HG03575 (cell line): ENCODE measurements around the gene KCNH1.

Experiments
- ATAC-seq: cut with Tn5 transposase; IDR thresholded peaks from one replicate; pipeline ENCODE4 v1.9.1; 2021; ENCODE audit not compliant: unreplicated experiment, insufficient number of reproducible peaks, low FRiP score; ENCODE audit errors: extremely low read depth

Gene KCNH1

DNA sequence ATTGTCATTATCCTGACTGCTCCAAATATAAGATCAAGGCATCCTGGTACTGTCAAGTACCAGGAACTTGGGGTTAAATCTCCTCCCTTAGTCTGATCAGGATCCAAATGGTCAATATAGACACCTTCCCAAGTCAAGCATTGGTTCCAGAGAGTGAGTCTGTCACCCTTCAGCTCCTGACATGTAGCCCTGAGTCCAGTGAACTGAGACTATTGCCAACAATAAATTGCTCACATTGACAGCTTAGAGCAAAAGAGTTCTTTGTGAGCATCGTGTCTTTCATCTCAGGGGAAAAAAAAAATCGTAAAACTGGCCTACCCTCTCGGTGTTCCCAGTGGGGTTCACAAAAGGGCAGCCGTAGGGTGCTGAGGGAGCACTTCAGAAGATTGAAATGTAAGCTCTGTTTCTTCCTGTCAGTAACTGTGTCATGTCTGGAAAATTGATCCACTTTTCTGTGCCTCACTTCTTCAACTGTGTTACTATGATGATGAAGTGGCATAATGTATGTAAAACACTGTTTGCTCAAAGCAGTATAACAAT, 228.5 kb downstream of the KCNH1 start:
- no peak for ATAC-seq

DNA sequence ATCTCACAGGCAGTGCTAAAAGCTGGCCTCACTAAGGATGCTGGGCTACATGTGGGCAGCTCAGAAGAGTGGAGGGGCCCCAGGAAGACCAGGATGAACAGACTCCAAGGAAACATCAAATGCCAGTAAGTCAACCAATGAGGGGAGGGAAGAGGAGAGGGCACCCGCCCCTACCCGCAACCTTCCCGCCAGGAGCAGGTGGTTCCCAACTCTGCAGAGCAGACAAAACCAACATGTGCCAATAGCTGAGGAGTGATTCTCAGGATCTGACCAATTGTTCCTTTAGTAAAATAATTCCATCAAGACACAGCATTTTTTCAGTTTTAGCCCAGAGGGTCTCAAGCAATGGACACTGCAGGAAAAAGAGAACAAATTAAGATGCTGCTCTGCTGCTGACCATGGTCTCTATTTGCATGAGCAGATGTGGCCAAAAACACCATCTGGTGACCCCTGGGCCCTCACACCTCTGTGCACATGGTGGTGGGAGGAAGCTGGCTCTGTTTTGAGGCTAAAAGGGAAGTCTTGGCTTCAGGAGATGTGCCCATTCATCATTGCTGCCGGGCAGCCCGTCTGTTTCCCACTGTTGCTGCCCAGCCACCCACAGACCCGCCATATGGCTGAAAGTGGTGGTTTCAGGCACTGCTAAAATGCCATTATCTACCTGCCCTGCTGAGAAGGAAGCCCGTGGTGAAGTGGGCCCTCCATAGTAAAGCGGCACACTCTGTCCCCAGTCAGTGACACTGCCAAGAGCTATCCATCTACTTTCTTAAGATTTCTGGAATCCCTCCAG, 231.8 kb downstream of the KCNH1 start:
- no peak for ATAC-seq

DNA sequence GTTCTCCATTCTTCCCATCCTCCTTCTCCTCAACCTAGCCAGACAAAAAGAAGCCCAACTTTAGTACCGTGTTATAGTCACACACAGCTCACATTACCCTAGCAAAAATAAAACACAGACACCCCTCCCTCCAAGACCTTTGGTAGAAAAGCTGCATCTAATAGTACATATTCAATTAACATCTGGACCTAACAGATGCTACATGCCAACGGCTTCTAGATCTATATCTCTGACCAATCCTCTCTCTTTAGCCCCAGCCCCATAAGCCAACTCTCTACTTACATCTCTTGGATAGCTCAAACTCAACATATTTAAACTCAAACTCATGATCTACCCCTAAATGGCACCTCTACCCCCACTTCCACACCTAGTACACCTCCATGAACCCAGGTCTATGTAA, 233.1 kb downstream of the KCNH1 start:
- no peak for ATAC-seq

DNA sequence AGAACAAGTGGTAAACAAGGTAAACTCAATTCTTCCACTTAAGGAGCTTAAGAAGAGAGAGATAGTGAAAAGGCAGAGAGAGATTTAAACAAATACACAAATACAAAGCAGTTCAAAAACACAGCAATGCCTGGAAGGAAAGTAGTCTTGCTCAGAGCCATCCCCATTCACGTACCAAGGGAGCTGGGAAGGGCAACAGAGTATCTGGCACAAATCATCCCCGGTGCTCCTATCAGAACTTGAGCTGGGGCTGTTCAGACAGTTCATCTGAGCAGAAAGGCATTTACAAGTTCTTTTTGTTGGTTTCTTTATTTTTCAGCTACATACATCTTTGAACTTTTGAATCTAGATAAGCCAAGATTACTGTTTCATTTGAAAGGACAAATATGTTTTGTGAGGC, 233.9 kb downstream of the KCNH1 start:
- ATAC-seq, result no peak

DNA sequence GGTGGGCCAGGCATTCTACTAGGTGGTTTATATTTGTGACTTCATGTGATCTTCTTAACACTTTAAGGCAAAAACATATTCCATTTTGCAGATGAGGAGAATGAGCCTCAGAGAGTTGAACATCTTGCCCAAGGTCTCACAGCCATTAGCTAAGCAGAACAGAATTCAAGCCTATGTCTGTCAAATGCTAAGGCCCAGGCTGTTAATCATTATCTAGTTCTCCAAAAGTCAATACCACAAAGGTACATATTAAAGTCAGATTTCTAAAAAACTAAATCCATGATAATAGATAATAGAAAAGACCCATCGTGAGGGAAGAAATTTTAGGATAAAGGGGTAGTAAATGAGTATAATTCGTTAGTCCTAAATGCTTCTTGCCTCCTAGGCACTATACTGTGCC, 234.3 kb downstream of the KCNH1 start:
- ATAC-seq, result no peak

DNA sequence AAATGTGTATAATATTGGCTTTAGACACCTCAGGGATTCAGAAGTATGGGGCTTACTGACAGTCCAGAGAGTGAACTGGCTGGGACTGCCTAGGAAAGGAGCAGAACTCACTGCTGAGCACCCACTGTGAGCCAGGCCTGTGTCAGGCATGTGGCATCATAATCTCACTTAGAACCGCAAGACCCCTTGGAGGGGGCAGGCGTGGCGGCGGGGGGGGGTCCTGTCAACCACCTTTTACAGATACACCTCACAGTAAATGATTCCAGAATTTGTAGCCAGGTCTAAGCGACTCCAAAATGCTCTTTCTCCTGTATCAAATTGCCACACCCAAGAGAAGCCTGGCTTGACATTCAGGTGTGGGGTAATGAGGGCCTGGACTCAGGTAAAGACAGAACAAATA, 235.5 kb downstream of the KCNH1 start:
- ATAC-seq, result no peak

DNA sequence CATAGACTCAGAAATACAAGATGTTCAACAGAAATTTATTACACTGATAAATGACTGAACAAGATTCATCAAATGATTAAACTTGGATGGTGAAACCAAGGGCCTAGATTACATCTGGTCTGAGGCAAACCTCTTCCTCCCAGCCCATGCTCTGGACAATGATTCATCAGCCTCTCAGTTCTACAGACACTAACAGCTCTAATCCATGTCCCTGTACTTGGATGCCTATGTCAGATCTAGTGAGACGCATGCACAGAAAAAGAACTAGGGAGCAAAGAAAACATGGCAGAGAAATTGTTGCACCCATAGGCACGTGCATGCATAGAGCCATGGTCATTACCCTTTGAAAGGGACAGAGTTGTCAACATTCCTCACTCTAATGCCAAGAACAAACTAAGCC, 250.1 kb downstream of the KCNH1 start:
- ATAC-seq, result no peak

DNA sequence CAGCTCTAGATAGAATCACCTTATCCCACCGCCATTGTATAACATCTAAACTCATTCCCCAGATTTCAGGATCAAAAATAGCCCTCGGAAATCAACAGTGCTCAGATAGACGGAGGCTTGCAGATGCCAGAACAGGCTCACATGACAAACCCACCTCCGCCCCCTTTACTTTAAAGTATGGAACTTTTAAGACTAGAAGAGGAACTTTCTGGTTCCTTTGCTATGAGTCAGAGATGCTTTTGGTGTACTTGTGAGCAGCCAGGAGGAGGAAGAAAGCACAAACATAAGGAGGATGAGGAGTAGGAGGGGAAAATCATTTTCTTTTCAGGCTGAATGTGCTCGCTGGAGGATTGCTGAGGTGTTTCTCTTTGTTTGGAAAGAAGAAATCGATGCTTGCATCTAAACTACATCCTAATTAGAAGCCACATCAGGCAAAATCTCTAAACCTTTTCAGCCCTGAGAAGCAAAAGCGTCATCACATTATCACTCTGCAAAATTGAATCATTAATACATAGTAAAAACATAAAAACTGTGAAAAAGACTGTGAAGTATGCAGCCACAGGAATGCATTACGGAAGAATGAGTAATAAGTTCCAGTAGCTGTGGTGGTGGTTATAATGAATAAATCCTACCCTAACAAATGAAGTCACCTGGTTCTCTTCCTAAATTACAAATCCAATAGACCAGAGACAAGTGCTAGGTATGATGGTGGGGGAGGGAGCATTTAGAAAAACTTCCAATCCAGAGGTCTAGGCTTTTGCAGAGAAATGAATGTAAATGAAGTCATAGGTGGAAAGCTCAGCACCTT, 251.3 kb downstream of the KCNH1 start:
- no peak for ATAC-seq

DNA sequence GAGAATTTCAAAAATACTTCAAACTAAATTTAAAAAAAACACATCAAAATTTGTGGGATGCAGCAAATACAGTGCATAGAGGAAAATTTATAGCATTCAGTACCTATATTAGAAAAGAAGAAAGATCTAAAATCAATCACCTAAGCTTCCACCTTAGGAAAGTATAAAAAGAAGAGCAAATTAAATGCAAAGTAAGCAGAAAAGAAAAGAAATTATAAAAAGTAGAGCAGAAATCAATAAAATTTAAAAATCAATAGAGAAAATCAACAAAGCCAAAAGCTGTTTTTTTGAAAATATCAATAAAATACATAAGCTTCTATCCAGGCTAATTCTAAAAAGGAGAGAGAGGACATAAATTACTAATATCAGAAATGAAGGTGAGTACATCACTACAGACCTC, 255.4 kb downstream of the KCNH1 start:
- ATAC-seq, result no peak

DNA sequence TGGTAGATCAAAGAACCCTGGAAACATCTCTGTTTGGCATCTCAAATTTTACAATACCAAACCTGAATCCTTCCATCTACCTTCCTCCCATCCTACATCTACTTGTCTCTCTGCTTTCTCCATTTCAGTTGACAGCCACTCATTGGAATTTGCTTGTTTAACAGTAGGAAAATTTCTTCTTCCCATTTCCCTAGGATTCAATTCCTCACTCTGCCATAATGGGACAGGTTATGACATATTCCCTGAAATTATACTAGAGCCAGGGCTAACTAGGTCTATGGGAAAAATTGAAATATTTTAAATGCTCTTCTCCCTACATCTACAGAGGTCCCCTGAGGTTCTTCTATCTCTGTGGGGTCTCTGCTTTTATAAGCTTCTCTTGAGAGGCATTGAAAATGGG, 257.7 kb downstream of the KCNH1 start:
- no peak for ATAC-seq

DNA sequence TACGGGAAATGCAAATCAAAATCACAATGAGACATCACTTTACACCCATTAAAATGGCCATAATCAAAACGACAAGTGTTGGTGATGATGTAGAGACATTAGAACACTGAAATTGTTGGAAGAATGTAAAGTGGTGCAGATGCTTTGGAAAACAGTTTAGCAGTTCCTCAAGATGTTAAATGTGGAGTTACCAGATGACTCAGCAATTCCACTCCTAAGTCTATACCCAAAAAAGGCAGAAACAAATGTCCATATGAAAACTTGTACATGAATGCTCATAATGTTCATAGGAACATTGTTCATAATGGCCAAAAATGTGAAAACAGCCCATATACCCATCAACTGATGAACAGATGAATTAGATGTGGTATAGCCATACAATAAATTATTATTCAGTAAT, 267.4 kb downstream of the KCNH1 start:
- ATAC-seq, result no peak

DNA sequence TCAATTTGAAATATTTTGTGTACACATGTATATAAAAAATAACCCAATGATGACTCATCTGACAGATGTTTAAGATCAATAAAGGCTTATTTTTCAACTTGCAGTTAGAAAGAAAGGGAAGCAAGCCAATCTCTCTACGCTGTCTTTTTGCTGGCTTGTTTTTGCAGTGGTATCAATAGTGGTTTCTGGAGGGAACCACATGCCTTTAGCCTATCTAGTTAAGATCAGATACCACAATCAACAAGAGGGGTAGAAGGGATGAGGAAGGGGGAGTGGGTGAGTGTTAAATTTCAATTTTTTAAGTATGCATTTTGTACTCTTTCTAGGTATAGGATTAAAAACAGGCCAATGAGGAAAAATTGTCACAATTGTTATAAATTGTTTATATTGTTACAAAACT, 276.2 kb downstream of the KCNH1 start:
- no peak for ATAC-seq

DNA sequence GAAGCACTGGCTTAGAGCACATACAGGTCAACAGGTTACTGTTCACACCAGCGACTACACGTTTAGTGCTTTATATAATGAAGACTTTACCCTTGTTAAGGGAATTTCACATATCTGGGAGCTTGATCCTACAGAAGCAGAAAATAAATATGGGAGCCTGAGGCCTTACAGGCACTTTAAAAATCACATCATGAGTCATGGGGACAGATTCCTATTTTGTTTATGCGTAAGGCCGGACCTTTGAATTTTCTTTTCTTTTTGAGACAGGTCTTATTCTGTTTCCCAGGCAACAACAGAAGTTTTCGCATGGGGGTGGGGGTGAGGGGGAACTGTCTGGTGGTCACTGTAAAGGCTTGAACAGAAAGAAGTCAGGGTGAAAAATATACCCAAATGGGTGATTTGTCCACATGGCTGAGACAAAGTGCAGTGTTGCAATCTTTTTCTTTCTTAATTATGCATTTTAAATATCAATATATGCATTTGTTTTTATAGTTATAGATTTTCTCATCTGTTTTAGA, 276.7 kb downstream of the KCNH1 start:
- no peak for ATAC-seq

DNA sequence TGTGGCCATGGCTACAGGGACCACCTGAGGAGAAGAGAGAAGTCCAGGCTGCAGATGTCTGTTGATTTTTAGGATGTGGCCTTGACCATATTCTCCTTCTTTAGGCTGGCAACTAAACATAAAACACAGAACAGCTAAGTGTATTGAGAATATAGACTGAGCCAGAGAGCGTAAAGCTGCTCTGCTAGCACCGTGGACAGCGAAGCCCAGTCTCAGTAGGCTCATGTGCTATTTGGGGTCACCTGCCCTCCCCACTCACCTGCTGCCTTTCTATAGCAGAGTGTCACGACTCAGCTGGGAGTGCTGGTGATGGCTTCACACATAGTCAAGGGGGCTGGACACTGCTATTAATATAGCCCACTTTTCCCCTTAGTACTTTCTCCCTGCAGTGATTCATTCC, 278.5 kb downstream of the KCNH1 start:
- no peak for ATAC-seq

DNA sequence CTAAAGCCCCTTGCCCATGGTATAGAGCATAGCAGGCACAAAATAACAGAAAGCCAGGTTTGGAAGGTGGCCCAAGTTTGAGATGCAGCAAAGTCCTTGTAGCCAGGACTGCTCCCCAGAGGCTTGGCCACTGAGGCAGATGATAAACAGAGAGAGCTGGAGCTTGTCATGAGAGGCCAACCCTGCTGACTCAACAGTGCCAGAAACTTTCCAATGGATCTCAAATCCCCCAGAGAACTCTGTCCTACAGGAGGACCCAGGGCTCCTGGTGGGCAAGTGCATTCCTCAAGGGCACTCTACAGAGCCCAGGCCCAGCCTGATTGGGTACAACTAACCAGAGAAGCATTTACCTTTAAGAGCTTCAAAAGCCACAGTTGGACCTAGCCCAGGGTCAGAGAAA, 280.7 kb downstream of the KCNH1 start:
- ATAC-seq, result no peak

DNA sequence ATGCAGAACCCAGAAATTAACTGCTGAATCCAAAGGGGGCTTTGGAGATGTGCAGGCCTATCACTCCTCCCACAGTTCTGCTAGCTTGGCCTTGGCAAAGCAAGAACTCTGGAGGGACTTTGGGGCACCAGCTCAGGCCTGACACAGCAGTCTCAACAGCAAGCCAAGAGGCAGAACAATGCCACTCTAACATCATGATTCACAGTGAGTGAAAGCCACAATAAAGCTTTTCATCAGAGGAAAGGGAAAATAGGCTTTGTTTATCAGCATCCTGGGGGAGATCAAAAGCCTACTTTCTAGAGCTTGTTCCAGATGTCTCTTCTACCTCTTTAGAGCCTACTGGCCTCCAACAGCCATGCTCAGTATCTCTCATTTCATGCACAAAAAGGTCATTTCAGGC, 283.4 kb downstream of the KCNH1 start:
- no peak for ATAC-seq

DNA sequence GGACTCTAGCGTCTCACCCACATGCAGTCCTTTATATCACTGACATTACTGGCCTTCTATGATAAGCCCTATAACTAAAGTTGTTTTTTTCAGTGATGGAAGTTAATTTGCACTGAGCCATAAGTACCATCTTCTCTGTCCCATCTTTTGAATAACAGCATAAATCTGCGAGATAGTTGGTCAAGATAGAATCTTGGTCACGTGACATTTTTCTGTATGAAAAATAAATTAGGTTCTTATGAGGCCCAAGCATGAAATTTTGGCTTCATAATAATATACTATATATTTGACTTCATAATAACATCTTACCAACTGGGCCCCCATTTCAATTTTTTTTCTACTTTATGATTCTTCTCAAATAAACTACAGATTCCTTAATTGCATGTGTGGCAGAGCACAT, 285.5 kb downstream of the KCNH1 start:
- no peak for ATAC-seq

DNA sequence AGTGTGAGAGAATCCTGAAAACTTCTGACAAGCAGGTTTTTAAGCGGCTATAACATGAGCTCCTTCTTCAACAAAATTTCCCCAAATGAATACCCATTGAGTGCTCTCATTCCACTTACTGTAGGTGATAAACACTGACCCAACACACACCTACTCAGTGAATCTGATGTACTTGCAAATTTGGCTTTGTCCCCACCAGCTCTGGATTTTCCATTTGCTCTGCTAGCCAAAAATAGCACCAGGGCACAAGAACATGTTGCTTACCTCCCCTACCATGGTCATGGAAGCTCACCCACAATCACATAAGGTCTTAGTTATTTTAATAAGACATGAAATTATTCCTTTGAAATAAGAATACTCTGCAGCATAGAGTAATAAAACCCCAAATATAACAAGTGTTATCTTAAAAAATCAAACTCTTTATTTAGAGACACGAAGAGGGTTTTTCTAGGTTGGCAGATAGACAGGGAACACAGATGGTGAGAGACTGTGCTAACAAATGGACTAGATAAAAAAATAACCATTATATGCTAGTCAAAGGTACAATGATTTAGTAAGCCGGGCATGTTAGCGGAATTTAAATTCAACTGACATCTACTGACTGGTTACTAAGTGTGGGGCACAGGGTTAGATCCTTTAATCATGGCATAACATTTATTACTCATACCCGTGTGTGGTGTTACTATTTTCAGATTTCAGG, 291.9 kb downstream of the KCNH1 start:
- no peak for ATAC-seq
